Fibroblast of skin of right biceps (primary cell): ENCODE measurements around the gene DNAJC22.
"Not testable (repeated sequence)": the region's sequence is repeated elsewhere in the genome, so short reads cannot be mapped to it uniquely, and the experiment has no call there.

ENCODE experiments used
- DNase-seq: peaks from one replicate; pipeline ENCODE4 v3.0.0-alpha.2; 2013

Gene DNAJC22

DNA sequence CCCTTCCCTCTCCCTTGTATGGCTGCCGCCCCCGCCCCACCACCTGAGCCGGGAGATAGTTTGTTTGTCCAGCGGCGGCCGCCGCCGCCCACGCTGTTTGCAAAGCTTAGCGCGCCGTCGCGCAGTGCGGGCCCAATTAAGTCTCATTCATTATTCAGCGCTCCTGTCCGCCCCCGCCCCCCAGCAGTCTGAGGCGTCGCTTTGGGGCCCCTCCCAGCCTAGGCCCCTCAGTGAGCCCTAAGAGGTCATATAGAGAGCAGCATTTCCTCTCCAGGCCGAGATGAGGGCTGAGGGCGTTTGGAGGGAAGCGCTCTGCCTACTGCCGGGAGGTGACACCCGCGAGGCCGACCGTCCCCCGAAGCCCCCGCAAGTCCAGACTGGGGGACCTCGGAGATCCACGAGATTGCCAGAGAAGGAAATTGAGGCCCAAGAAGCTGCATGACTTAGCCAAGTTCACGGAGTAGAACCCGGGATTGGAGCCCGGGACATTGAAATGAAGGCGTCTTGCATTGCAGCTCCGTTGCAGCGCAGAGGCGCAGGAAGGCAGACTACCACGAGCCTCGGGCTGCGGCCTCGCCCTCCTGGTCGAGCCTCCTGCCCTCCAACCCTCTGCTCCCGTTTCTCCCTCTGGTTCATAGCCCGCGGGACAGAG lies at the start of gene DNAJC22:
Gene DNAJC22 (plus strand): TSS at position 230 of the 652 bp plus-strand sequence. CDS start 1,985 bp downstream, outside the sequence.
- no peak for DNase-seq

DNA sequence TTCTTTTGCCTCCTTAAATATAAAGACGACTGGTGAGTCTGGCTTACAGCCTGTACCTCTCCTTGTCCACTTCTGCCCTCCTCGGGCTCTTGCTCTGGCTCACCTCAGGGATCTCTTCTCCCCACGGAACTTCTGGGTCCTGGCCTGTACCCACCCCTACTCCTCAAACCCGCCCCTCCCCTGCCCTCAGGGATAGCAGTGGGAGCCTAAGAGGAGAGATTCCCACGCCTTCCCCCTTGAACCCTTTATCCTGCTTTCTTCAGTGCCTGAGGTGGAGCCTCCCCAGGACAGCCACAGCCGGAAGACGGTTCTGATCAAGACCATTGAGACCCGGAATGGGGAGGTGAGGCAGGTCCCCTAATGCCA lies 49.0 kb upstream of the DNAJC22 start:
- DNase-seq = no peak

DNA sequence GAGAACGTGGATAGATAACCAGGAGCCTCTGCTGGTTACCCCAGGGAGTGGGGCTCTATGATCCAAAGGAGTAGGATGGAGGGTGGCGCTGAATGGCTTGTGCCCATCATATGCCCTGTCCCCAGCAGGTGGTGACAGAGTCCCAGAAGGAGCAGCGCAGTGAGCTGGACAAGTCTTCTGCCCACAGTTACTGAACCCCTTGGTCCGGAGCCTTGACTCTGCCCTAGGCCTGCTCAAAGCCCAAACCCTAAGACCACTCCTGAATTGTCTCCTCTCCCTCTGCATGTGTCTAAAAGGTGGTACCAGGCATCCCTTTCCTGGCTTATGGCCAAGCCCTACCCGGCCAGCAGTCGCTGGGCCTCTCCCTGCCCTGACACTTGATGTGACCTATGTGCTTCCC lies 48.5 kb upstream of the DNAJC22 start:
- DNase-seq = no peak

DNA sequence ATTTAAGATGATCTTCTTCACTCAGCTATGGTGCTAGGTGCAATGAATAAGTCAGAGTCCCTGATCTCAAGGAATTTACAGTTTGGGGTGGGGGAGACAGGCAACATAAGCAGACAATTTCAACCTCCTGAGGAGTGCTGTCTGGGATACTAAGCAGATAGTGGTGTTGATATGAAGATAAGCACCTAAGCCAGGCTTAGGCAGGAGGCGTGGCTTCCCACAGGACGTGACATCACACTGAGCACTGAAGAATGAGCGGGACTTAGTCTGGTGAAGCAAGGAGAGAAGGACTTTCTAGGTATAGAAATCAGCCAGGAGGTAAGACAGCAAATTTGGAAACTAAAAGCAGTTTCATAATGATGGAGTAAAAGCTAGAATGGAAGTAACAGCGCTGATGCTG lies 44.9 kb upstream of the DNAJC22 start:
- no peak for DNase-seq

DNA sequence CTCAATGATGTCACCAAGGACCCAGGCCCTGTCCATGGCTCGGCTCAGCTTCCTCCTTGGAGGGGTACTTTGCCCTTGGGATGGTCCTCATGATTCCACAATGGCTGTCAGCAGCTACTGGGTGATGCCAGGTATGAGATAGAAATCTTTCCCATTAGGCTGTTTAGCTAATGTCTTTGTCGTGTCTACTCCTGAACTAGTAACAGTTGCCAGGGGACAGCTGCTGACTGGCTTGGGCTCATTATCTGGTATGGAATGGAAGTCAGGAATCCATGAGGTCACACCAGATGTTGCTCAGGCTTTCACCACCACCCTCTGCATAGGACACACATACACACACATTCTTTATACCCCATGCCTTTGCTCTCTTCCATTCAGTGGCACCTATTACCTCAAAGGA lies 42.5 kb upstream of the DNAJC22 start:
- DNase-seq = peak; percentile 21

DNA sequence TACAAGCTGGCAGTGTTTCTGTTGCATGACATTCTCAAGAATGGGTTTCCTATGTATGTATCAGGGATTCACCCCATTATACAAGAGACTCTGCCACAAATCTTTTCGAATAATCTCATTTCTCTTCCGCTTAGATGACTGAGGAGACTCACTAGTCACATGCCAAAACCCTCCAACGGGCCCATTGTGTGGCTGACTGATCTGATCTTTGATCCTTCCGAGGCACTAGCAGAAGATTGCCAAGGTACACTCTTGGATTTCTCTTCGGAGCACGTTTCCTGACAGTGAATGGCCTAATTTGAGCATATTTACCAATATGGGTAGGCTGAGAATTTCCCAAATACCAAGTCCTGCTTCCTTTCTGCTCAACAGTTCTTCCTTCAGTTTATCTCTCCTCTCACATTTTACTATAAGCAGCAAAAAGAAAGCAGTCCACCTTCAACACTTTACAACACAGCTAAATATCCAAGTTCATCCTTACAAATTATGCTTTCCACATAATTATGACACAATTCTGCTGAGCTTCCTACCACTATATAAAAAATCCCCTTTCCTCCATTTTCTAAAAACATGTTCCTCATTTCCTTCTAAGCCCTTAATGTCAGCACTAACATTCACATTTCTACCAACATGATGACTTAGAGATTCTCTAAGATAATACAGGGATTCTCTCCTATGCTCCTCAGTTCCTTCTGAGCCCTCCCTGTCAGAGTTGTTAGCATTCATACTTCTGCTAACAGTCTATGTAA lies 40.8 kb upstream of the DNAJC22 start:
- no peak for DNase-seq

DNA sequence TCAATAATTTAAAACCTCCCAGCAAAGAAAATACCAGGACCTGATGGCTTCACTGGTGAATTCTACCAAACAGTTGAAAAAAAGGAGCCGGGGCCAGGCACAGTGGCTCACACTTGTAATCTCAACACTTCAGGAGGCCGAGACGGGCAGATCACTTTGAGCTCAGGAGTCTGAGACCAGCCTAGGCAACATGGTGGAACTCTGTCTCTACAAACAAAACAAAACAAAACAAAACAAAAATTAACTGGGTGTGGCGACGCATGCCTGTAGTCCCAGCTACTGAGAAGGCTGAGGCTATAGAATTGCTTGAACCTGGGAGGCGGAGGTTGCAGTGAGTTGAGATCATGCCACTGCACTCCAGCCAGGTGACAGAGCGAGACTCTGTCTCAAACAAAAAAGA lies 37.3 kb upstream of the DNAJC22 start:
- DNase-seq = no peak

DNA sequence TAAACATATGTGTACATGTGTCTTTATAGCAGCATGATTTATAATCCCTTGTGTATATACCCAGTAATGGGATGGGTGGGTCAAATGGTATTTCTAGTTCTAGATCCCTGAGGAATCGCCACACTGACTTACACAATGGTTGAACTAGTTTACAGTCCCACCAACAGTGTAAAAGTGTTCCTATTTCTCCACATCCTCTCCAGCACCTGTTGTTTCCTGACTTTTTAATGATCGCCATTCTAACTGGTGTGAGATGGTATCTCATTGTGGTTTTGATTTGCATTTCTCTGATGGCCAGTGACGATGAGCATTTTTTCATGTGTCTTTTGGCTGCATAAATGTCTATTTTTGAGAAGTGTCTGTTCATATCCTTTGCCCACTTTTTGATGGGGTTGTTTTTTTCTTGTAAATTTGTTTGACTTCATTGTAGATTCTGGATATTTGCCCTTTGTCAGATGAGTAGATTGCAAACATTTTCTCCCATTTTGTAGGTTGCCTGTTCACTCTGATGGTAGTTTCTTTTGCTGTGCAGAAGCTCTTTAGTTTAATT lies 36.2 kb upstream of the DNAJC22 start:
- DNase-seq = not testable (repeated sequence)

DNA sequence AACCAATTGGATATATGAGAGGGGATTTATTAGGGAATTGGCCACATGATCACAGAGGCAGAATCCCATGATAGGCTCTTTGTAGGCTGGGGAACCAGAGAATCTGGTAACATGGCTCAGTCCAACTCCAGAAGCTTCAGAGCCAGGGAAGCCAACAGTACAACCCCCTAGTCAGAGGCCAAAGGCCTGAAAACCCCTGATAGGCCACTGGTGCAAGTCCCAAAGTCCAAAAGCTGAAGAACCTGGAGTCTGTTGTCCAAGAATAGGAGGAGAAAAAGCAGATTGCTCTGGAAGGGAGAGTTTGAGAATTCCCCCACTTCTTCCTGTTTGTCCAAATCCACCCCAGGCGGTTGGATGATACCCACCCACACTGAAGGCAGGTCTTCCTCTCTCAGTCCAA lies 31.9 kb upstream of the DNAJC22 start:
- no peak for DNase-seq

DNA sequence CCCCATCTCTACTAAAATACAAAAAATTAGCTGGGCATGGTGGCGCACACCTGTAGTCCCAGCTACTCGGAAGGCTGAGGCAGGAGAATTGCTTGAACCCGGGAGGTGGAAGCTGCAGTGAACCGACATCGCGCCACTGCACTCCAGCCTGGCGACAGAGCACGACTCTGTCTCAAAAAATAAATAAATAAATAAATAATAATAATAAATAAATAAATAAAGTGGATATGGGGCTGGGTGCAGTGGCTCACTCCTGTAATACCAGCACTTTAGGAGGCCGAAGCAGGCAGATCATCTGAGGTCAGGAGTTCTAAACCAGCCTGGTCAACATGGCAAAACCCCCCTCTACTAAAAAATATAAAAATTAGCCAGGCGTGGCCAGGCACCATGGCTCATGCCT lies 29.6 kb upstream of the DNAJC22 start:
- not testable (repeated sequence) for DNase-seq

DNA sequence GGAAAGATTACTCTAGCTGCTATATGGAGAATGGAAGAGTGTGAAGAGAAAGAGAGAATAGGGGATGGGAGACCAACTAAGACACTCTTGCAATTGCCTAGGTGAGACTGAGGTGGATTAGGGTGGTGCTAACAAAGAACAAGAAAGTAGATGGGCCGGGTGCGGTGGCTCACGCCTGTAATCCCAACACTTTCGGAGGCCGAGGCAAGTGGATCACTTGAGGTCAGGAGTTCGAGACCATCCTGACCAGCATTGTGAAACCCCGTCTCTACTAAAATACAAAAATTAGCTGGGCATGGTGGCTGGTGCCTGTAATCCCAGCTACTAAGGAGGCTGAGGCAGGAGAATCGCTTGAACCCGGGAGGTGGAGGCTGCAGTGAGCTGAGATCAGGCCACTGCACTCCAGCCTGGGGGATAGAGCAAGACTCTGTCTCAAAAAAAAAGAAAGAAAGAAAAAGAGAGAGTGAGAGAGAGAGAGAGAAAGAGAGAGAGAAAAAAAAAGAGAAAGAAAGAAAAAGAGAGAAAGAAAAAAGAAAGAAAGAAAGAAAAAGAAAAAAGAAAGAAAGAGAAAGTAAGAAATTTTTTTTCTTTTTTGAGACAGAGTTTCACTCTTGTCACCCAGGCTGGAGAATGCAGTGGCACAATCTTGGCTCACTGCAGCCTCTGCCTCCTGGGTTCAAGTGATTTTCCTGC lies 26.1 kb upstream of the DNAJC22 start:
- not testable (repeated sequence) for DNase-seq

DNA sequence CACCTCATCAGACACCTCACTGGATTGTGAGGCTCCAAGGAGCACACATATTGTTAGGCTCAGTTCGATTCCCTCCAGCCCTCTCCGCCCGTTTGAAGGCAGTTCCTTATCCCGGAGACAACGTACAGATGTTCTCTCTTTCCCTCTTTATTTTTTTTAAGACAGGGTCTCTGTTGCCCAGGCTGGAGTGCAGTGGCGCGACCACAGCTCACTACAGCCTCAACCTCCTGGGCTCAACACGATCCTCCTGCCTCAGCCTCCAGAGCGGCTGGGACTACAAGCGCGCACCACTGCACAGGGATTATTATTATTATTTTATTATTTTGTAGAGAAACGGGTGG lies 24.4 kb upstream of the DNAJC22 start:
- no peak for DNase-seq

DNA sequence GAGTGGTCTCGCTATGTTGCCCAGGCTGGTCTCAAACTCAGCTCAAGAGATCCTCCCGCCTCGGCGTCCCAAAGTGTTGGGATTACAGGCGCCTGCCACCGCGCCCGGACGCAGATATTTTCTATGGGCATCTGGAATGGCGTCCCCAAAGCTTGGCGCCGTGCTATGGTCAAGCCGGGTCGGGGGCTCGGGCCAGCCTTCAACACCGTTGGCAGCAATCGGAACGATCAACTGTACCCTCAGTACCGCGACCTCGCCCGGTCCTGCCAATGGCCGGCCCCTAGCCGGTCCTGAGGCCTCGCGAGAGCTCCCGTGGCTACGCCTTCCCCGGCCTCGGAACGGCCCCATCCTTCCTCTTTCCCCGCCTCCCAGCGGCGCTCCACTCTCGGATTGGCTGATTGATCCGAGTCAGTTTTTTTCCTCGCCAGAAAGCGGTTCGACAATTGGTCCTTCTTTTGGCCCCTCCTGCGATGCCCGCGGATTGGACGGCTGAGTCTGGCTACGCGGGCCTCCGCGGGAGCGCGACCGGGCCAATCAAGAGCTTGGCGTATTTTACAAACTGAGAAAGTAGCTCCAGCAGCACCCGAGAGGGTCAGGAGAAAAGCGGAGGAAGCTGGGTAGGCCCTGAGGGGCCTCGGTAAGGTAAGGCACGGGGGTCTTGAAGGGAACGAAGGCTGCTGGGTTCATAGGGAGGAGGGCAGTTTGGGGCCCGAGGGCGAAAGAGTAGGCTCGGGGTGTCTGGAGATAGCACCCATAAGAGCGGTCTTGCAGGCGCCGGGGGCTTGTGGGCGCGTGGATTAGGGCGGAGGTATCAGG lies 23.8 kb upstream of the DNAJC22 start, which contains the start of gene TROAP:
Gene TROAP (plus strand): TSS at position 548 of the 816 bp plus-strand sequence. CDS start 354 bp downstream, outside the sequence.
- DNase-seq = peak; percentile 99

DNA sequence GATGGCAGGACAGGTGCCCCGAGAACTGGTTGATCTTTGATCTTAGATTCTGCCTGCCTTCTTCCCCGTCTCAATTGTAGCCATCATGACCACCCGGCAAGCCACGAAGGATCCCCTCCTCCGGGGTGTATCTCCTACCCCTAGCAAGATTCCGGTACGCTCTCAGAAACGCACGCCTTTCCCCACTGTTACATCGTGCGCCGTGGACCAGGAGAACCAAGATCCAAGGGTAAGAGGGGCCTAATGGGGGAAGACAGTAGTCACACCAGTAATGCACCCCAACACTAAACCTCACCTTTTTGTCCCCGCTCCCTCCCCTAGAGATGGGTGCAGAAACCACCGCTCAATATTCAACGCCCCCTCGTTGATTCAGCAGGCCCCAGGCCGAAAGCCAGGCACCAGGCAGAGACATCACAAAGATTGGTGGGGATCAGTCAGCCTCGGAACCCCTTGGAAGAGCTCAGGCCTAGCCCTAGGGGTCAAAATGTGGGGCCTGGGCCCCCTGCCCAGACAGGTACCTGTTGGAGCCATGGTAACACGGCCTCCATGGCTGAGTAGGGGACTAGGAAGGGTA lies 23.1 kb upstream of the DNAJC22 start:
- no peak for DNase-seq

DNA sequence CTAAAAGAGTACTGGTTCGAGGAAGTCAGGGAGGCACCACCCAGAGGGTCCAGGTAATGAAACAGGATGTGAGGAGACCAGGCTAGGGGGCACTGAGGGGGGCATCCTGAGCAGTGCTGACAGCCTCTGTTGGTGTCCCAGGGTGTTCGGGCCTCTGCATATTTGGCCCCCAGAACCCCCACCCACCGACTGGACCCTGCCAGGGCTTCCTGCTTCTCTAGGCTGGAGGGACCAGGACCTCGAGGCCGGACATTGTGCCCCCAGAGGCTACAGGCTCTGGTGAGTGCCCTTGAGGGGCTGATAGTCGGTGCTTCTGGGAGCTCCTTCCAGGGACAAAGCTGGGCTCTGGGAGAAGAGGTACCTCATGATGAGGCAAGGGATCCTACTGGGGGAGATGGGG lies 21.1 kb upstream of the DNAJC22 start:
- DNase-seq = no peak

DNA sequence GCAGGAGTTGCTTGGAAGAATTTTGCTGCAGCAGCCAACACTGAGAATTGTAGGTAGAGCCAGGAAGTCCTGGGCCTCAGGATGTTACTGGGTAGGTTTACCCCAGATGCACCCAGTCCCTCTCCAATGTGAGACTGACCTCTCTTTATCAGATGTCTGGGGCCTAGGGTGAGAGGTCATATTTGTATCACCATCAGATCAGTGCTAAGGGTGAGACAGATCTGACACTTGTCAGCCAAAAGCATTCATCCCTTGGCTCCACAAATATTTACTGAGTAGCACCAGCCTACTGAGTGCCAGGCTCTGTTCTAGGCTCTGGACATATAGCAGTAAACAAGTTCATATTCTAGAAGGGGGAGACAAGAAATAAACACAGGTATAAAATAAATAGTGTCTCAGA lies 19.3 kb upstream of the DNAJC22 start:
- no peak for DNase-seq

DNA sequence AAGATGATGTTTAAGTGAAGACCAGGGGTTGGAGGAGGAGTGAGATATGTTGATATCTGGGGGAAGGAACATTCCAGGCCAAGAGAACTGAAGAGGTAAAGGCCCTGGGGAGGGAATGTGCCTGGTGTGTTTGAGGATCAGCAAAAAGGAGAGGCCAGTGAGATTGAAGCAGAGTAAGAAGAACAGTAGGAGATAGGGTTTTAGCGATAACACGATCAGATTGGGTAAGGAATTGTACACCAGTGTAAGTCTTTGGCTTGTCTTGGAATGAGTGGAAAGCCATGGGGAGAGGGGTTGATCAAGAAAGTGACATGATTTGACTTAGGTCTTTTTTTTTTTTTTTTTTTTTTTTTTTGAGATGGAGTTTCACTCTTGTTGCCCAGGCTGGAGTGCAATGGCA lies 18.8 kb upstream of the DNAJC22 start:
- DNase-seq = no peak

DNA sequence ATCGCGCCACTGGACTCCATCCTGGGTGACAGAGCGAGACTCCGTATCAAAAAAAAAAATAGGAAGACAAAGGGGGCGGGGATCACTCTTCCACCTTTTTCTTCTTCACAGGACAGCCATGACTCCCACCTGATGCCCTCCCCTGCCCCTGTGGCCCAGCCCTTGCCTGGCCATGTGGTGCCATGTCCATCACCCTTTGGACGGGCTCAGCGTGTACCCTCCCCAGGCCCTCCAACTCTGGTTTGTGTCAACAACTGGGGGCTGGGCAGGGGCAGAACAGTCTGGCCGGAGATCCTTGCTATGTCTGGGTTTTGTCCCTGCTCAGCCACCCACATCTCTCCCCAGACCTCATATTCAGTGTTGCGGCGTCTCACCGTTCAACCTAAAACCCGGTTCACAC lies 17.9 kb upstream of the DNAJC22 start:
- DNase-seq = no peak

DNA sequence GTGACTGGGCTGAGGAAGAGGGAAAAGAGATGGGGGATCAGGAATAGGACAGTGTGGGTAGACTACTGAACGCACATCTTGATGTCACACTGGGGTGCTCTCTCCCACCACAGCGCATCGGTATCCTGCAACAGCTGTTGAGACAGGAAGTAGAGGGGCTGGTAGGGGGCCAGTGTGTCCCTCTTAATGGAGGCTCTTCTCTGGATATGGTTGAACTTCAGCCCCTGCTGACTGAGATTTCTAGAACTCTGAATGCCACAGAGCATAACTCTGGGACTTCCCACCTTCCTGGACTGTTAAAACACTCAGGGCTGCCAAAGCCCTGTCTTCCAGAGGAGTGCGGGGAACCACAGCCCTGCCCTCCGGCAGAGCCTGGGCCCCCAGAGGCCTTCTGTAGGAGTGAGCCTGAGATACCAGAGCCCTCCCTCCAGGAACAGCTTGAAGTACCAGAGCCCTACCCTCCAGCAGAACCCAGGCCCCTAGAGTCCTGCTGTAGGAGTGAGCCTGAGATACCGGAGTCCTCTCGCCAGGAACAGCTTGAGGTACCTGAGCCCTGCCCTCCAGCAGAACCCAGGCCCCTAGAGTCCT lies 16.6 kb upstream of the DNAJC22 start:
- DNase-seq = no peak

DNA sequence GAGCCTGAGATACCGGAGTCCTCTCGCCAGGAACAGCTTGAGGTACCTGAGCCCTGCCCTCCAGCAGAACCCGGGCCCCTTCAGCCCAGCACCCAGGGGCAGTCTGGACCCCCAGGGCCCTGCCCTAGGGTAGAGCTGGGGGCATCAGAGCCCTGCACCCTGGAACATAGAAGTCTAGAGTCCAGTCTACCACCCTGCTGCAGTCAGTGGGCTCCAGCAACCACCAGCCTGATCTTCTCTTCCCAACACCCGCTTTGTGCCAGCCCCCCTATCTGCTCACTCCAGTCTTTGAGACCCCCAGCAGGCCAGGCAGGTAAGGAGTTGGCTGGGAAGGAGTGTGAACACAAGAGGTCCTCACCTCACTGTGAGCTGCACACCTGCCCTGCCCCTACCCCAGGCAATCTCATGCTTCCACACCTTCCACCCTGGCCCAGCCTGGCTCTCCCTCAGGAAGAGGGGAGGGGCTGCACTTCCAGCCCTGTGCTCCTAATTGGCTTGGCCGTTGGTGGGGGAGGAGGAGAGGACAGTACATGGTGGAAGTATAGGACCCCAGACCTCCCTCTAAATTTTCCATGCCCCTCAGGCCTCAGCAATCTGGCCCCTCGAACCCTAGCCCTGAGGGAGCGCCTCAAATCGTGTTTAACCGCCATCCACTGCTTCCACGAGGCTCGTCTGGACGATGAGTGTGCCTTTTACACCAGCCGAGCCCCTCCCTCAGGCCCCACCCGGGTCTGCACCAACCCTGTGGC lies 15.9 kb upstream of the DNAJC22 start:
- no peak for DNase-seq
